HL-60/S4 (cell line): ENCODE results near the gene PBRM1.

Experiments used
- in situ Hi-C: fragments of 300-500 bp; cut with MboI; formaldehyde crosslinking; loops from 2 replicates; pipeline ENCODE4 v1.14.3; 2022; ENCODE audit warnings: low sequenced_read_pairs

PBRM1 gene

GRCh38 chr3:52685709-52686691, at the start of gene PBRM1, which contains the start of gene GNL3:
PBRM1 (minus strand) TSS chr3:52685913.
GNL3 (plus strand) TSS chr3:52686032; CDS start chr3:52686093, 61 bp downstream.
- in situ Hi-C loops: loop anchor here (10.0 kb wide), 1 partner anchor 211 kb away; no protein-coding TSS in a partner anchor

GRCh38 chr3:52733256-52733891, 47.7 kb upstream of the PBRM1 start:
- in situ Hi-C loops: loop anchor here (25.0 kb wide), 1 partner anchor 329 kb away; no protein-coding TSS in a partner anchor

- in situ Hi-C loops: loop anchor here (25.0 kb wide), 1 partner anchor 331 kb away; no protein-coding TSS in a partner anchor
Measured at GRCh38 chr3:52731590-52731989, 45.9 kb upstream of the PBRM1 start.

GRCh38 chr3:52730681-52731080, 45.0 kb upstream of the PBRM1 start:
- in situ Hi-C loops: loop anchor here (25.0 kb wide), 1 partner anchor 332 kb away; no protein-coding TSS in a partner anchor

GRCh38 chr3:52728753-52729152, 43.0 kb upstream of the PBRM1 start:
- in situ Hi-C loops: loop anchor here (25.0 kb wide), 1 partner anchor 334 kb away; no protein-coding TSS in a partner anchor

- in situ Hi-C loops: no loop called here
Measured at GRCh38 chr3:52724511-52724910, 38.8 kb upstream of the PBRM1 start.

- in situ Hi-C loops: no loop called here
Measured at GRCh38 chr3:52723935-52724334, 38.2 kb upstream of the PBRM1 start.

GRCh38 chr3:52722491-52722890, 36.8 kb upstream of the PBRM1 start:
- in situ Hi-C loops: no loop called here

GRCh38 chr3:52721730-52722008, 36.0 kb upstream of the PBRM1 start:
- in situ Hi-C loops: no loop called here

- in situ Hi-C loops: no loop called here
Measured at GRCh38 chr3:52721002-52721729, 35.5 kb upstream of the PBRM1 start.

- in situ Hi-C loops: no loop called here
Measured at GRCh38 chr3:52719618-52720017, 33.9 kb upstream of the PBRM1 start.

GRCh38 chr3:52715714-52716305, 30.1 kb upstream of the PBRM1 start:
- in situ Hi-C loops: no loop called here

GRCh38 chr3:52714335-52715302, 28.9 kb upstream of the PBRM1 start:
- in situ Hi-C loops: no loop called here

GRCh38 chr3:52712291-52713212, 26.8 kb upstream of the PBRM1 start:
- in situ Hi-C loops: no loop called here

- in situ Hi-C loops: no loop called here
Measured at GRCh38 chr3:52710512-52710911, 24.8 kb upstream of the PBRM1 start.

- in situ Hi-C loops: no loop called here
Measured at GRCh38 chr3:52707585-52707984, 21.9 kb upstream of the PBRM1 start.

GRCh38 chr3:52705688-52706686, 20.3 kb upstream of the PBRM1 start, which contains the start of the genes GLT8D1 and SPCS1:
GLT8D1 (minus strand) TSS chr3:52705791; CDS start chr3:52700460, 5,331 bp downstream.
SPCS1 (plus strand) TSS chr3:52706106; CDS start chr3:52706247, 141 bp downstream.
- in situ Hi-C loops: no loop called here
